Motor neuron (in vitro differentiated cells): Measurements from ENCODE around the gene TUBG1. TPM values are rescaled to one million over a fixed set of nuclear protein-coding genes. Genes with fewer than 3 reads are reported as not detected.
"Not testable (repeated sequence)": the region's sequence is repeated elsewhere in the genome, so short reads cannot be mapped to it uniquely, and the experiment has no call there.

Experiments
- ATAC-seq, 8 experiments: fragments of 200-7000 bp; cut with Tn5 transposase; replicated peaks in 6 of 8; 2 replicates each; pipeline ENCODE4 v1.8.0; 2021; ENCODE audit warnings: mild to moderate bottlenecking in 8 of 8, moderate library complexity in 8 of 8
- H3K27ac ChIP-seq, 2 donors: fragments of 250-450 bp; sonication (Bioruptor Pico); 2 replicates each; pipeline ENCODE4 v1.9.0; 2021; ENCODE audit warnings: antibody characterized with exemption in 2 of 2, mild to moderate bottlenecking in 2 of 2, moderate library complexity in 1 of 2
- H3K4me1 ChIP-seq, 2 donors: fragments of 250-450 bp; sonication (Bioruptor Pico); replicated peaks in 1 of 2; 2 replicates each; pipeline ENCODE4 v1.6.1; 2021; ENCODE audit warnings: antibody characterized with exemption in 2 of 2, mild to moderate bottlenecking in 2 of 2, moderate library complexity in 1 of 2
- H3K4me3 ChIP-seq, 5 donors: fragments of 250-450 bp; sonication (Bioruptor Pico); 2 replicates each; pipeline ENCODE4 v1.9.0; 2021; ENCODE audit warnings: antibody characterized with exemption in 5 of 5, mild to moderate bottlenecking in 5 of 5, moderate library complexity in 4 of 5
- WGBS, 10 experiments: fragments of 450-650 bp; shearing (Covaris generic); methylation state at CpG; one replicate each; pipeline ENCODE4 v1.0.0; 2022; 5-methylcytosine and 5-hydroxymethylcytosine counted together
- in situ Hi-C, 9 experiments: fragments of 400-800 bp; cut with MboI; loops; one replicate each; pipeline ENCODE4 v1.15.0; 2021; ENCODE audit warnings: low sequenced_read_pairs in 9 of 9, low pct_unique_long_range_greater_than_20kb in 2 of 9; ENCODE audit not compliant: unreplicated experiment in 9 of 9
- total RNA-seq, 8 experiments: library from RNA; unstranded; fragments of 300-600 nt; gene quantifications; 2 replicates each; pipeline versions ENCODE4 v1.2.3 to v1.2.4, GENCODE V29; 2022

The TUBG1 gene
- total RNA-seq, 8 experiments from 2014 or later = 24.7 to 67.7 (median 39.3) TPM

- in situ Hi-C loops = loop anchor here in 1 of 9 experiments (25.0 kb wide), 1 partner anchor 99 kb away; no protein-coding TSS in a partner anchor
- 48 to 96% (median 78%) methylated on average over 1 to 7 of the region's 7 CpGs; no CpG with 5 or more reads in 2 of the 10 experiments for WGBS, 10 experiments
- no peak for ATAC-seq
- Histone ChIP-seq H3K4me1 (no peaks in the 10 kb centered on the region), H3K27ac (no peak overlapping the region), H3K4me3 (no peak overlapping the region)
These were observed 22.8 kb upstream of the TUBG1 start for GRCh38 chr17:42586514-42587230.

- WGBS, 10 experiments = 60 to 100% (median 90%) methylated on average over 1 to 2 of the region's 2 CpGs; no CpG with 5 or more reads in 5 of the 10 experiments
- no peak overlapping the region for H3K27ac ChIP-seq
- in situ Hi-C loops = loop anchor here in 1 of 9 experiments (25.0 kb wide), 1 partner anchor 104 kb away; no protein-coding TSS in a partner anchor
- no peak for ATAC-seq
- no peak overlapping the region for H3K4me3 ChIP-seq
- H3K4me1 ChIP-seq = no peaks in the 10 kb centered on the region
These were observed 18.6 kb upstream of the TUBG1 start for GRCh38 chr17:42590886-42591285.

- 83 to 100% (median 93%) methylated on average over 4 to 8 of the region's 9 CpGs; no CpG with 5 or more reads in 2 of the 10 experiments for WGBS, 10 experiments
- no peaks in the 10 kb centered on the region for H3K4me1 ChIP-seq
- in situ Hi-C loops = loop anchor here in 1 of 9 experiments (25.0 kb wide), 1 partner anchor 104 kb away; no protein-coding TSS in a partner anchor
- no peak for ATAC-seq
- H3K27ac ChIP-seq = no peak overlapping the region
- no peak overlapping the region for H3K4me3 ChIP-seq
These were observed 18.1 kb upstream of the TUBG1 start for GRCh38 chr17:42591411-42591810.

- 80 to 100% (median 94%) methylated on average over 1 to 3 of the region's 3 CpGs; no CpG with 5 or more reads in 1 of the 10 experiments for WGBS, 10 experiments
- ATAC-seq = no peak
- Histone ChIP-seq H3K27ac (no peak overlapping the region), H3K4me3 (no peak overlapping the region), H3K4me1 (no peaks in the 10 kb centered on the region)
- in situ Hi-C loops = loop anchor here in 1 of 9 experiments (25.0 kb wide), 1 partner anchor 109 kb away; no protein-coding TSS in a partner anchor
These were observed 13.1 kb upstream of the TUBG1 start for GRCh38 chr17:42596386-42596785.

GRCh38 chr17:42598905-42599304 lies 10.6 kb upstream of the TUBG1 start:
- 49 to 100% (median 76%) methylated on average over 1 to 2 of the region's 2 CpGs; no CpG with 5 or more reads in 2 of the 10 experiments for WGBS, 10 experiments
- in situ Hi-C loops = loop anchor here in 1 of 9 experiments (25.0 kb wide), 1 partner anchor 112 kb away; no protein-coding TSS in a partner anchor
- no peak overlapping the region for H3K4me3 ChIP-seq
- no peaks in the 10 kb centered on the region for H3K4me1 ChIP-seq
- no peak overlapping the region for H3K27ac ChIP-seq
- no peak for ATAC-seq

GRCh38 chr17:42603318-42603717 lies 6.2 kb upstream of the TUBG1 start:
- Histone ChIP-seq H3K4me1 (peaks cover 0 to 7% of the 10 kb centered on the region in 2 donors), H3K27ac (no peak overlapping the region), H3K4me3 (no peak overlapping the region)
- WGBS, 10 experiments = 65 to 100% (median 97%) methylated on average over 1 to 7 of the region's 7 CpGs; no CpG with 5 or more reads in 3 of the 10 experiments
- in situ Hi-C loops = no loop called here
- ATAC-seq = no peak

- 11 to 79% (median 53%) methylated on average over 2 to 3 of the region's 3 CpGs; no CpG with 5 or more reads in 1 of the 10 experiments for WGBS, 10 experiments
- Histone ChIP-seq H3K27ac (no peak overlapping the region), H3K4me1 (peaks cover 3 to 12% of the 10 kb centered on the region in 2 donors), H3K4me3 (peak overlapping the region; percentile 64 to 90 (median 82))
- no peak for ATAC-seq
- in situ Hi-C loops = no loop called here
These were observed 1.7 kb upstream of the TUBG1 start for GRCh38 chr17:42607769-42608168.

- in situ Hi-C loops = no loop called here
- H3K4me3 ChIP-seq = peak overlapping the region; percentile 64 to 90 (median 82)
- peak; percentile 61 to 76 (median 66) for ATAC-seq
- H3K27ac ChIP-seq = peak overlapping the region; percentile 86 to 90
- peaks cover 3 to 12% of the 10 kb centered on the region in 2 donors for H3K4me1 ChIP-seq
- WGBS, 10 experiments = 0 to 9% (median 2%) methylated on average over 1 to 14 of the region's 30 CpGs; no CpG with 5 or more reads in 2 of the 10 experiments
These were observed 940 bp upstream of the TUBG1 start for GRCh38 chr17:42608305-42609181.

- peak; percentile 34 to 47 (median 41) for ATAC-seq
- 0 to 60% (median 40%) methylated on average over 1 to 4 of the region's 42 CpGs; no CpG with 5 or more reads in 7 of the 10 experiments for WGBS, 10 experiments
- Histone ChIP-seq H3K27ac (peak overlapping the region; percentile 29 to 51), H3K4me1 (peaks cover 3 to 12% of the 10 kb centered on the region in 2 donors), H3K4me3 (peak overlapping the region; percentile 48 to 90 (median 51))
- in situ Hi-C loops = not testable (repeated sequence)
These were observed 625 bp downstream of the TUBG1 start for GRCh38 chr17:42609814-42610801.

GRCh38 chr17:42612013-42612412 lies 2.5 kb downstream of the TUBG1 start:
- 60 to 100% (median 98%) methylated on average over 1 to 4 of the region's 4 CpGs; no CpG with 5 or more reads in 2 of the 10 experiments for WGBS, 10 experiments
- in situ Hi-C loops = no loop called here
- ATAC-seq = no peak
- H3K4me1 ChIP-seq = peaks cover 3 to 12% of the 10 kb centered on the region in 2 donors
- H3K27ac ChIP-seq = no peak overlapping the region
- no peak overlapping the region for H3K4me3 ChIP-seq

GRCh38 chr17:42613699-42614295 lies 4.3 kb downstream of the TUBG1 start:
- WGBS, 10 experiments = 80 to 100% (median 93%) methylated on average over 1 to 3 of the region's 17 CpGs; no CpG with 5 or more reads in 5 of the 10 experiments
- no peak for ATAC-seq
- H3K27ac ChIP-seq = no peak overlapping the region
- no peak overlapping the region for H3K4me3 ChIP-seq
- peaks cover 3 to 5% of the 10 kb centered on the region in 2 donors for H3K4me1 ChIP-seq
- in situ Hi-C loops = no loop called here
